8988T (cell line): ENCODE results near the gene MAP2K5.

Experiments used
- DNase-seq: peaks from one replicate; pipeline ENCODE4 v3.0.0; 2011

Gene MAP2K5

GRCh38 chr15:67785431-67785830 is 242.9 kb downstream of the MAP2K5 start:
- no peak for DNase-seq

GRCh38 chr15:67786646-67787045 is 244.1 kb downstream of the MAP2K5 start:
- DNase-seq = no peak

DNA sequence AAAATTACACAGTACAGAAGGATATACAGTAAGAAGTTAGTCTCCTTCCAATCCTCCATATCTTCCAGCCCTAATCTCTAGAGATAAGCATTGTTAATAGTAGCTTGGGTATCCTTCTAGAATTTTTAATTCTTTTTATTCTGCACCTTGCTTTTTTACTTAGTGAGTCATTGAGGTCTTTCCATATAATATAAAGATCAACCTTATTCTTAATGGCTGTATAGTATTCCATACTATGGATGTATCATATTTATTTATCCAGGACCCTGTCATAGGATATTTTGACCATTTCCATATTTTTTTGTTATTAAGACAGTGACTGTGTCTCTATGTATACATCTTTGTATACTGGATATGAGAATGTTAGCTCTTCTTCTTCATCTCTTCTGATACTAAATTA is 246.5 kb downstream of the MAP2K5 start:
- DNase-seq = no peak

GRCh38 chr15:67790610-67791319 is 248.3 kb downstream of the MAP2K5 start:
- DNase-seq = no peak

DNA sequence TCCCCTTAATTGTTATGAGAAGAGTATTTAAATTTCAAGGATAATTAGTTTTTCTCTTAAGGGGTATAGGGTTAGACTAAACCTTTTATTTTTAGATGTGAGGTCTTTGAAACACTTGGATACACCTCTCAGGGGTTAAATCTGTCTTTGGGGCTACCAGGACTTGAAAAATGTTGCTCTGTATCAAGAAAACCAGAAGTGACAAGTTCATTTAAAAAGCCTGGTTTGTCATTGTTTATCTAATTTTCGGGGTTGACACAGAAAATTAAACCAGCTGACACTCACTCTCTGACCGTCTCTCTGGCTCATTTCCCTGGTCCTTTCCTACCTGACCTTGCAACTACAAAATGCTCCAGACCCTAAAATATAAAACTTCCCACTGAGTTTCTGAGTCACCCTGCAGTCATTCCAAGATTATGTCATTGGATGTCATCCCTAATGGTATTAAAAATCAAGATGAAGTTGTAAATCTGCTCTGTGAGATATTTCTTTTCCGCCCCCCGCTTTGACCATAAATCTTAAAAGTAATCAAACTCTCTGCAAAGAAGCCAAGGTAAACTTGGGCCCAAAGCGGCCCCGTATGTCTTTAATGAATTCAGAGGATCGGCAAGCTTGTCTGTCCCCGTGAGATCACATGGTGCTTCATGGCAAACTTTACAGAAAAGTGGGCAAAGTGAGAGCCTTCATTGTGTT is 249.9 kb downstream of the MAP2K5 start:
- no peak for DNase-seq

GRCh38 chr15:67794832-67795574 is 252.5 kb downstream of the MAP2K5 start:
- DNase-seq = no peak

- no peak for DNase-seq
Observed at GRCh38 chr15:67796196-67797127, 254.0 kb downstream of the MAP2K5 start.

DNA sequence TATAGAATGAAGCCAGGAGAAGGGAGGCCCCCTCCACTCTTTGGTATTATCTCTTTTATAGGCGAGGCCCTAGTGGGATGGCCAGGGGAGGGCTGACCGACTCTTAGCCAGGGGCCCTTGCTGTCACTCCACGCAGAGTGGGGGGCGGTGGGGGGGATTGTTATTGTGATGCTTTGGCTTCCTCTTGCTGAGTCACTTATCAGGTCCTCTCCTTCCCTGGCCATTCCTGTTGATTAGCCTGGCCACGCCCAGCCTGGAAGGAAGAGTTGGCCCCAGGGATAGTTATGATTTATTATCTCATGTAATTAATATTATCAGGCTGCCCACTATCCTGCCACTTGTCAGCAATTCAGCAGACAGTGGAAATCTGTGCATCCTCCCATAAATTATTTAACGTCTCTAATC is 257.3 kb downstream of the MAP2K5 start:
- no peak for DNase-seq

DNA sequence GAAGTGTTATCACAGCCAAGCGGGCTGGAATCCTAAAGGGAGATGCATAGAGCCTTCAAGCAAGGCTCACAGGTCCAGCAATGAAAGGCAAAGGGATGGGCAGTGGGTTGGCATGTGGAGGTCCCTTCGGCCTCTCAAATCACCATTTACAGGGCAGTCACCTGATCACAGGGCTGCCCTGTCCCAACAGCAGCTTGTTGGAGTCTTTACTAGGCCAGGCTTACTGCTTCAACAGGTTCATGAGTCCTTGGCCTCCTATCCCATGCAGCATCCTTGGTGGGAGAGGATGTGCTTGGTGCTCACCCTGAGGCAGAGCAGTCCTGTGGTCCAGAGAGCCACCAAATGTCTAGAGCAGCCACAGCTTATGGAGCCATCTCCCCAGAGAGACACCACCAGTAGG is 258.6 kb downstream of the MAP2K5 start:
- no peak for DNase-seq

DNA sequence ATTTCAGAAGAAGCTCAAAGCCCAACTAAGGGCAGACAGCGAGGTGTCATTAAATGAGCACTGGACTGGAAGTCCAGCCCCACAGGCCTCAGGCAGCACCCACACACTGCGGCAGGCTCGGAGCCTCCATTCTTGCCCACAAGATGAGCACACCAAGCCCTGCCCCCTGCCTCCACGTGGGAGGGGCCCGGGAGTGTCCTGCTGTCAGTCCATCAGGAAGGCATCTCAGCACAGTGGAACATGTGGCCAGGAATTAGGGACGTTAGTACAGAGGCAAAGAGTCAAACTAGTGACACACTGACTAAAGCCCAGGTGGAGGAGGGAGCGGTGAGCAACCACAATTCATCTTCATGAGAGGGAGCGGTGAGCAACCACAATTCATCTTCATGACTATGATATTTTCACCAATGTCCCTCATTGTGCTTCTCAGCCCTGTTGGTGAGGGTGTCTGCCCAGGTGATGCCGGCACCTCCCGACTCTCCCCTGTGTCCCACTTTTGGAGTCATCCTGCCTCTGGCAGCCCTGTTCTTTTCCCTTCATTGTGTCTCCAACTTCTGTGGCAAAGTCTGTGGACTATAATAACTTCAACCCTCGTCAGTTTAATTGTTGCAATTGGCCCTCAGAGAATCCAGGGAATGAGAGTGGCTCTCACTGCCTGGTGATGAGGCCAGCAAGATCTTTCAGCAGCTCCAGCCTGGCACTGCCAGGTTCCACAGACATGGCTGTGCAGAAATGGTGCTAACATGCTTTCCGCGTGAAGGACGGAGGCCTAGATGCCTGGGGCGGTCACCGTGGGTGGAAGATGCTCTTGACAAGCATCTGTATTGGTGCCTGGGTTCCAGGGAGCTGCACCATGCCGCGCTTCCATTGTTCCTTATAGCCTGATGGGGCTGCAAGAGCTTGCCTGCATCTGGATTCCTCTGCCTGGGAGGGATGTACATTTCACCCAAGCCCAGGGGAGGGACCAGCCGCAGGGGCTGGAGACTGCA is 259.7 kb downstream of the MAP2K5 start:
- no peak for DNase-seq

DNA sequence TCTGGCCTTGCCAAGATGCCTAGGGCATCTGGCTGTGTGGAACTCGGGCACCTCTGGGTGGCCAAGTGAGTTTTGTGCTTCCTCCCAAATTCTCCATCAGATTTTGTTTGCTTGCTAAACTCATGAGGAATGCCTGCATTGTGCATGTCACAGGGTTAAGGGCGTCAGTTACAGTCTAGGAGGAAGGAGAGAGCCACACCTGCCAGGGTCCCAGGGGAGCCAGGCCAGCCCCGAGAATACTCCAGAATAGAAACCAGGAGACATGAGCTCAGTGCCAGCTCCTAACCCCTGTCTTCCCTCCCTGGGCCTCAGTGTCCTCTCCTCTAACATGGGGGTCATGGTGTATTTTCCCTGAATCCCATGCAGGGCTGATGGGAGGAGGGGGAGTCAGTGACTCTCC is 260.8 kb downstream of the MAP2K5 start:
- no peak for DNase-seq

DNA sequence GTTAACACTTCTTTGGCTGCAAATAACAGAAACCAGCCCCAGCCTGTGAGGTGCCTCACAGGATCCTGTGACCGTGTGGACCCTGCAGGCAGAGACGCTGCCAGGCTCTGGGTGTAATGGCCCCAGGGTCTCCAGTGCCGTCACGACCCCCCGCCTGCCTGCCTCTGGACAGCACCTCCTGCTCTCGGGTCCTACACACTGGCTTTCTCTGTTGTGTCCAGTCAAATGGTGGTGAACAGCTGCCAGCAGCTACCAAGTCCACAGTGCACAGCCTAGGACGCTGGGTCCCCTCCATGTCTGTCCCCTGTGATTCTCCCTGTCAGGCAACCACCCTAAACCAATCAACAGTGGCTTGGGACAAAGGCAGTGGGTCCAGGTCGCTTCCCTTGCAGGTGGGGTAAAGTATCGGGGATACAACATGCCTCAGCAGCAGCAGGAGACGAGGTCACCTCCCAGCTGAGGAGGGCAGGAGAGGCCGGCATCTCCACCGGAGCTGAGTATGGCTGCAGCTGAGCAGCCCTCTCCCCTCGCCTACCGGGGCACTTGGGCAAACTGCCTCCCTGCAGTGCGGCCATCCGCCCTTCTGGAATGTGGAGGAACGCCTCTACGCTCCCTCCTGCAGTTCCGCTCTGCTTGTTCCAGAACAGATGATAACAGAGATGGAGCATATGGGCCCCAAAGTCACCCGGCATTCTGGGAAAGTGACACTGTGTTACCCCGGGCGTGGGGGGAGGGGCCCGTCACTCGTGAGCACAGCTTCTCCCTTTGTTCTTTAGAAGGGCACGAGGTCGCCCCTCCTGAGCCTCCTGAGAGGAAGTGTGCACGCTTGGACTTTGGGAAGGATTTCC is 261.7 kb downstream of the MAP2K5 start:
- DNase-seq = no peak

GRCh38 chr15:67805008-67805665 is 262.6 kb downstream of the MAP2K5 start:
- no peak for DNase-seq

DNA sequence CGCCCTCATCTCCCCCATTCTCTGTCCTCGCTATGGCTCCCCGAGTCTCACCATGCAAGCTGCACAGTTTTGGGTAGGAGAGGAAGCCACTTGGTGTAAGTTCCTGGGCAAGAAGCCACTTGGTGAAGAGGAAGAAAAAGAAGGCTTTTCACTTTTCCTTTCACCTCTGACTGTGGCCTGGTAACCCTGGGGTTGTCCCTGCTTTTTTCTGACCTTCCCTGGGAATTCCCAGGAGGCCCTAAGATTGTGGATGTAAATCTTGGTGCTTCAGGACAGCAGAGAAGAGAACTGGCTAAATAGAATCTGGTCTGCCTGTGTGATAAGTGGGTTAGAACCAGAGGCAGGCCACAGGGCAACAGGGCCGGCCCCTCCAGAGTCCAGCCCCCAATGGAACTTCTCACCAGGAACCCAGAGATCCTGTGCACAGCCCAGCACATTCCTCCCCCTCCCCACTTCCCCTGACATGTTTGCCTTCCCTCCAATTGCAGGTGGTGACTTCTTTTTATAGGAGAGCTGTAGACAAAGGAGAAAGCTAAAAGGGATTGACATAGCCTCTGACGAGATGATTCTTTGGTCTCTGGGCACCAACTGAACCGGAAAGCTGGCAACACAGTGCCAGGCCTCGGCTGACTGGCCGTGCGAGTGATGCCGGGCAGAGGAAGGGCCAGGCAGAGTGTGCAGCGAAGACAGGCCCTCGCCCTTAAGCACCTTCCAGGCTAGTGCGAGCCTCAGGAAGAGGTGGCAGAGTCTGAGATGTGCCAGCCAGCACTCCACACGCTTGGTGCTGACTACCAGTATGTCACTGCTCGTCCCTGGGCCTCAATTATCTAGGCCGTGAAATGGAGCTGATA is 263.4 kb downstream of the MAP2K5 start:
- DNase-seq = no peak

DNA sequence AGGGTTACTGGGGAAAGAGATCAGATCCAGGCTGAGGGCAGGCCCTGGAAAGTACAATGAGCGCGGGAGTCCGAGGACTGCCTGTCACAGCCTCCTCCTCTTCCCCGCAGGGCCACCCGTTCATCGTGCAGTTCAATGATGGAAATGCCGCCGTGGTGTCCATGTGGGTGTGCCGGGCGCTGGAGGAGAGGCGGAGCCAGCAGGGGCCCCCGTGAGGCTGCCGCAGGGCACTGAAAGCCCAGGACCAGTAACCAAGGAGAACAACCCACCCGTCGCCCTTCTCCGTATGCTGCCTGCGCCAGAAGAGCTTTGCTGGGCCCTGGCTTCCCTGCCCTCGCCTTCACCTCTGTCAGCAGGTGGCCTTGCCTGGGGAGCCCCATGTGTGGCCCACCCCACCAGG is 264.0 kb downstream of the MAP2K5 start:
- no peak for DNase-seq

- DNase-seq = no peak
Observed at GRCh38 chr15:67807141-67807540, 264.6 kb downstream of the MAP2K5 start.

- no peak for DNase-seq
Observed at GRCh38 chr15:67807836-67808235, 265.3 kb downstream of the MAP2K5 start.

- no peak for DNase-seq
Observed at GRCh38 chr15:67808821-67809220, 266.3 kb downstream of the MAP2K5 start.

- DNase-seq = no peak
Observed at GRCh38 chr15:67809441-67809840, 266.9 kb downstream of the MAP2K5 start.
